HEK293T (cell line): ENCODE data around the gene DCAF11.

Experiments used
- ARNT ChIP-seq: fragments of 450-650 bp; IDR thresholded peaks from 2 replicates; pipeline ENCODE4 v1.6.1; 2017; ENCODE audit warnings: mild to moderate bottlenecking
- BHLHE40 ChIP-seq: fragments of 450-650 bp; IDR thresholded peaks from 2 replicates; pipeline ENCODE4 v1.6.1; 2016; ENCODE audit warnings: mild to moderate bottlenecking, moderate library complexity, borderline replicate concordance
- FOXA1 ChIP-seq: fragments of 450-650 bp; IDR thresholded peaks from 2 replicates; pipeline ENCODE4 v1.6.1; 2016; ENCODE audit warnings: mild to moderate bottlenecking
- FOXK2 ChIP-seq: fragments of 450-650 bp; IDR thresholded peaks from 2 replicates; pipeline ENCODE4 v1.6.1; 2016; ENCODE audit warnings: mild to moderate bottlenecking
- FOXM1 ChIP-seq: fragments of 450-650 bp; IDR thresholded peaks from 2 replicates; pipeline ENCODE4 v1.6.1; 2017; ENCODE audit warnings: mild to moderate bottlenecking, borderline replicate concordance
- HDGF ChIP-seq: fragments of 450-650 bp; IDR thresholded peaks from 2 replicates; pipeline ENCODE4 v1.6.1; 2017; ENCODE audit warnings: antibody characterized with exemption, borderline replicate concordance
- NFRKB ChIP-seq: fragments of 450-650 bp; IDR thresholded peaks from 2 replicates; pipeline ENCODE4 v1.6.1; 2016; ENCODE audit warnings: mild to moderate bottlenecking, moderate library complexity
- SP1 ChIP-seq: fragments of 450-650 bp; IDR thresholded peaks from 2 replicates; pipeline ENCODE4 v1.6.1; 2017
- ZNF384 ChIP-seq: fragments of 450-650 bp; IDR thresholded peaks from 2 replicates; pipeline ENCODE4 v1.6.1; 2016
- TF ChIP-seq, protein P1 (sequence below): fragments of 450-650 bp; IDR thresholded peaks from 2 replicates; pipeline ENCODE4 v1.6.1; 2016

DNA sequence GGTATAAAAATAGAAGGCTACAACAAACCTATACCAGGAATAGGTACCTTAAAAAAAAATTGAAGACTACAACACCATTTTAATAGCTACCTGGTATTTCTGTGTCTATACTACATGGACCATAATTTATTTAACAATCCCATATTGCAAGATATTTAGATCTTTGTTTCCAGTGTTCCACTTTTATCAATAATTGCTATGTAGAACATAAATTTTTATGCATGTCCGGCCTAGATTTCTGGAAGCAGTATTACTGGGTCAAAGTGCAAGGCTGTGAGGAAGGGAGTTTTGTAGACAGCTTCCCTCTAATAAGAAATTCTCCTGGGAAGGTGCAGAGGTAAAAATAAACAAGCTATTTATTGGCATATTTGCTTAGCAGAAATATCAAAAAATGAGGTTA, 4.1 kb upstream of the DCAF11 start:
- TF ChIP-seq ZNF384 (no peak), FOXA1 (no peak), NFRKB (no peak), SP1 (no peak), ARNT (no peak), FOXK2 (no peak), BHLHE40 (no peak), FOXM1 (no peak), HDGF (no peak)
- TF ChIP-seq, protein P1, sequence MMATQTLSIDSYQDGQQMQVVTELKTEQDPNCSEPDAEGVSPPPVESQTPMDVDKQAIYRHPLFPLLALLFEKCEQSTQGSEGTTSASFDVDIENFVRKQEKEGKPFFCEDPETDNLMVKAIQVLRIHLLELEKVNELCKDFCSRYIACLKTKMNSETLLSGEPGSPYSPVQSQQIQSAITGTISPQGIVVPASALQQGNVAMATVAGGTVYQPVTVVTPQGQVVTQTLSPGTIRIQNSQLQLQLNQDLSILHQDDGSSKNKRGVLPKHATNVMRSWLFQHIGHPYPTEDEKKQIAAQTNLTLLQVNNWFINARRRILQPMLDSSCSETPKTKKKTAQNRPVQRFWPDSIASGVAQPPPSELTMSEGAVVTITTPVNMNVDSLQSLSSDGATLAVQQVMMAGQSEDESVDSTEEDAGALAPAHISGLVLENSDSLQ, result no peak
